Astrocyte of the cerebellum (primary cell): ENCODE measurements around the gene BMP6.

Experiments
- DNase-seq: peaks from one replicate; pipeline ENCODE4 v3.0.0-alpha.2; 2011; ENCODE audit warnings: low read depth
- H3K4me3 ChIP-seq: 2 replicates; pipeline ENCODE4 v1.5.1; 2011; ENCODE audit warnings: mild to moderate bottlenecking, low read depth, low read length, moderate library complexity
- in situ Hi-C: cut with HindIII; loops from 2 replicates; pipeline ENCODE4 v1.10.0; 2017; ENCODE audit warnings: low sequenced_read_pairs
- TF ChIP-seq, protein P1 (sequence below): IDR thresholded peaks from 2 replicates; pipeline ENCODE4 v1.5.1; 2012; ENCODE audit warnings: low read length, low read depth, moderate library complexity, mild to moderate bottlenecking; ENCODE audit errors: missing control alignments

BMP6 gene

DNA sequence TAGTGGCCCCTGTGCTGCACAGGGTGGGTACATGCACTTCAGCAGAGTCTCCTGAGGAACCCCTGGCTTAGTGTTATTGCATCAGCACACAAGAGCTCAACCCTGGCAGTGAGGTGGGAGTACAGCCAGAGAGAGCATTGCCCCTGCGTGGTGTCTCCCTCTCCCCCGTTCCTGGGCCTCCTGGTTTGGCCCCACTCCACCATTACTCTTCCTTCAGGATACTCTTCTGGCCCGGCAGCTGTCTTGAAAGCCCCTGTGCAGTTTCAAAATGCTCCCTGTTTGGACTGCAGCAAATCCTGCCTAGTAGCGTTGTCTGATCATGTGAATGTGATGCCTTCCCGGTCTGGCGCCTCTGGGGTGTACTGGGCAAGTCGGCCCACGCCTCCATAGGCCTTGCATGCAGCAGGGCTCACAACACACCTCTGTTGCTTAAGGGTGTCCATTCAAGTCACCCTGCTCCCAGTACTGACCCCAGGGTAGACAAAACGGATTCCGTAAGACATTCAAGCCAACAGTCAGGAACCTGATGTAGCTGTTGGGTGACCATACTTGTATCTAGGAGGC is 152.6 kb downstream of the BMP6 start:
- in situ Hi-C loops = no loop called here
- TF ChIP-seq, protein P1, sequence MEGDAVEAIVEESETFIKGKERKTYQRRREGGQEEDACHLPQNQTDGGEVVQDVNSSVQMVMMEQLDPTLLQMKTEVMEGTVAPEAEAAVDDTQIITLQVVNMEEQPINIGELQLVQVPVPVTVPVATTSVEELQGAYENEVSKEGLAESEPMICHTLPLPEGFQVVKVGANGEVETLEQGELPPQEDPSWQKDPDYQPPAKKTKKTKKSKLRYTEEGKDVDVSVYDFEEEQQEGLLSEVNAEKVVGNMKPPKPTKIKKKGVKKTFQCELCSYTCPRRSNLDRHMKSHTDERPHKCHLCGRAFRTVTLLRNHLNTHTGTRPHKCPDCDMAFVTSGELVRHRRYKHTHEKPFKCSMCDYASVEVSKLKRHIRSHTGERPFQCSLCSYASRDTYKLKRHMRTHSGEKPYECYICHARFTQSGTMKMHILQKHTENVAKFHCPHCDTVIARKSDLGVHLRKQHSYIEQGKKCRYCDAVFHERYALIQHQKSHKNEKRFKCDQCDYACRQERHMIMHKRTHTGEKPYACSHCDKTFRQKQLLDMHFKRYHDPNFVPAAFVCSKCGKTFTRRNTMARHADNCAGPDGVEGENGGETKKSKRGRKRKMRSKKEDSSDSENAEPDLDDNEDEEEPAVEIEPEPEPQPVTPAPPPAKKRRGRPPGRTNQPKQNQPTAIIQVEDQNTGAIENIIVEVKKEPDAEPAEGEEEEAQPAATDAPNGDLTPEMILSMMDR = no peak

DNA sequence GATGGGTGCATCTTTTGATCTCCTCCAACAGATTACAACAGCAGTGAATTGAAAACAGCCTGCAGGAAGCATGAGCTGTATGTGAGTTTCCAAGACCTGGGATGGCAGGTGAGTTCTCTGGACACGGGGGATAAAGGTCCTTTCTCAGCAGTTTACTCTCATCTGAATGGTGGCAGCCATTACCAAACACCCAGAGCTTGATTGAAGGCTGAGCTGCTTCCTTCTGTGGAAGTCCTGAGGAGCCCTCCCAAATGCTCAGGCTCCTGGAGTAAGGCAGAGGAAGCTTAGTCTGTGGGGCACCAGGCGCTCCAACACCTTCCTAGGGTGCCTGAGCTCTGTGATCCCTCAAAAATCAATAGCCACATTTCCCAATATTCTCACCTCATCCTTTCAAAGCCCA is 153.1 kb downstream of the BMP6 start:
- in situ Hi-C loops = no loop called here
- no peak overlapping the region for H3K4me3 ChIP-seq
- TF ChIP-seq, protein P1 = no peak
- DNase-seq = no peak

More for the DNA sequence above, 152.6 kb downstream of the BMP6 start:
- H3K4me3 ChIP-seq = no peak overlapping the region
- DNase-seq = no peak

DNA sequence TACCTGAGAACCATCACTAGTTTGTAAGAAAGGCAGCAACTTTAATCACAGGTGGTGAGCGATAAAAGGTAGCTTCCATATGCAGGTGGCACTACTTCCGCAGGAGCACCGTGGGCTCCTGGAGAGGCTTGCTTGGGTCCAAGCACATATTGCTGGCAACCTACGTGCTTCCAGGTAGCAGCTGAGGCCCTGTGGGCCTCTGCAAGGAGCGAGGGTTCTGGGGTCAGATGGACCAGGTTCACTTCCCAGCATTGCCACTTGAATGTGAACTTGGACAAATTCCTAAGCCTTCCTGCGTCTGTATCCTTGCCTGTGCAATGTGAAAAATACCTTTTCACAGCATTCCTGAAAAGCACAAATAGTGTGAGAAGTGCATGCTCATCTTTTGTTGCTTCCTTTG is 153.7 kb downstream of the BMP6 start:
- no peak for DNase-seq
- in situ Hi-C loops = no loop called here
- no peak overlapping the region for H3K4me3 ChIP-seq
- TF ChIP-seq, protein P1 = no peak

DNA sequence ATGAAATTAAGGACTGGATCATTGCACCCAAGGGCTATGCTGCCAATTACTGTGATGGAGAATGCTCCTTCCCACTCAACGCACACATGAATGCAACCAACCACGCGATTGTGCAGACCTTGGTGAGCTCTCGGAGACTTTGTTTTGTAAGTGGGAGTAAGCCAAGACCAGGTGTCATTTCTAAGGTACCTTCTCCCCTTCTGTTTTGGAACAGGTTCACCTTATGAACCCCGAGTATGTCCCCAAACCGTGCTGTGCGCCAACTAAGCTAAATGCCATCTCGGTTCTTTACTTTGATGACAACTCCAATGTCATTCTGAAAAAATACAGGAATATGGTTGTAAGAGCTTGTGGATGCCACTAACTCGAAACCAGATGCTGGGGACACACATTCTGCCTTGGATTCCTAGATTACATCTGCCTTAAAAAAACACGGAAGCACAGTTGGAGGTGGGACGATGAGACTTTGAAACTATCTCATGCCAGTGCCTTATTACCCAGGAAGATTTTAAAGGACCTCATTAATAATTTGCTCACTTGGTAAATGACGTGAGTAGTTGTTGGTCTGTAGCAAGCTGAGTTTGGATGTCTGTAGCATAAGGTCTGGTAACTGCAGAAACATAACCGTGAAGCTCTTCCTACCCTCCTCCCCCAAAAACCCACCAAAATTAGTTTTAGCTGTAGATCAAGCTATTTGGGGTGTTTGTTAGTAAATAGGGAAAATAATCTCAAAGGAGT is 154.2 kb downstream of the BMP6 start:
- in situ Hi-C loops = no loop called here
- DNase-seq = no peak
- TF ChIP-seq, protein P1 = no peak
- no peak overlapping the region for H3K4me3 ChIP-seq

DNA sequence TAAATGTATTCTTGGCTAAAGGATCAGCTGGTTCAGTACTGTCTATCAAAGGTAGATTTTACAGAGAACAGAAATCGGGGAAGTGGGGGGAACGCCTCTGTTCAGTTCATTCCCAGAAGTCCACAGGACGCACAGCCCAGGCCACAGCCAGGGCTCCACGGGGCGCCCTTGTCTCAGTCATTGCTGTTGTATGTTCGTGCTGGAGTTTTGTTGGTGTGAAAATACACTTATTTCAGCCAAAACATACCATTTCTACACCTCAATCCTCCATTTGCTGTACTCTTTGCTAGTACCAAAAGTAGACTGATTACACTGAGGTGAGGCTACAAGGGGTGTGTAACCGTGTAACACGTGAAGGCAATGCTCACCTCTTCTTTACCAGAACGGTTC is 154.8 kb downstream of the BMP6 start:
- TF ChIP-seq, protein P1 = no peak
- in situ Hi-C loops = no loop called here
- no peak for DNase-seq
- H3K4me3 ChIP-seq = no peak overlapping the region

DNA sequence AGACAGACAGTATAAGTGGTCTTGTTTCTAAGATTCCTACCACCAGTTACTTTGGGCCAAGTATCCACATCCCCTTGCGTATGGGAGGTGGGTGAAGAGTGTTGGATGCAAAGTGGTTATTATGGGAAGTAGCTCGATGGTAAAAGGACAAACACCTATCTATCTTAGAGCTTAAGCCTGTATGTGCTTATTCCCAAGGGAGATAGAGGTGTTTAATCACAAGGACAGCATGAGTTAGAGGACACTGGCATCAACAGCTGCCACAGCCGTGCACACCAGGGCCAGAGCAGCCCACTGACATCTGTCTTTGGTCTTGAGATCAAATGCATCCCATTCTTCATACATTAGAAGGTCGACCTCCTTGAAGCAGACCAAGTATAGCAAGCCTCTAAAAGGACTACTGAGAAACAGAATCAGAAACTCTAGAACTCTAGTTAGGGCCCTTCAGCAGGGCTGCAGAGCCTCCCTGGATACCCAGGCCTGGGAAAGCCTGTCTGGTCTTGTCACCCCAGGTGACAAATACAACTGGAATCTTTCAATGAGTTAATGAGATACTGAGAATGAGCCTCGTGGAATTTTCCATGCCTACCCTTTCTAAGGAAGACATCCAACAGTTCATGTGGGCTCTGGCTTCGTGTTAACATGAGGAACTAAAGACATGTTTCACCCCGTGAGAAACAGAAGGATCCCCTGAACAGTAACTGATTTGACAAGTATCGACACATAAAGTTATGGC is 156.0 kb downstream of the BMP6 start:
- DNase-seq = no peak
- TF ChIP-seq, protein P1 = no peak
- H3K4me3 ChIP-seq = no peak overlapping the region
- in situ Hi-C loops = no loop called here
